ENCODE measurements around the gene MYO1F.
"Not testable (repeated sequence)": the region's sequence is repeated elsewhere in the genome, so short reads cannot be mapped to it uniquely, and the experiment has no call there.

MYO1F gene

GRCh38 chr19:8585894-8586750, 8.9 kb upstream of the MYO1F start:
- no peaks in the 10 kb centered on the region for H3K4me1 Mint-ChIP-seq (ENCODE audit: low read depth)
- H3K4me3 Mint-ChIP-seq: no peak overlapping the region
- no peaks in the 10 kb centered on the region for H3K36me3 Mint-ChIP-seq (ENCODE audit: low read depth)
- H3K27ac Mint-ChIP-seq: no peak overlapping the region
- peaks cover 5% of the 10 kb centered on the region for H3K27me3 Mint-ChIP-seq (ENCODE audit: low read depth)
- H3K9me3 Mint-ChIP-seq: no peaks in the 10 kb centered on the region

DNA sequence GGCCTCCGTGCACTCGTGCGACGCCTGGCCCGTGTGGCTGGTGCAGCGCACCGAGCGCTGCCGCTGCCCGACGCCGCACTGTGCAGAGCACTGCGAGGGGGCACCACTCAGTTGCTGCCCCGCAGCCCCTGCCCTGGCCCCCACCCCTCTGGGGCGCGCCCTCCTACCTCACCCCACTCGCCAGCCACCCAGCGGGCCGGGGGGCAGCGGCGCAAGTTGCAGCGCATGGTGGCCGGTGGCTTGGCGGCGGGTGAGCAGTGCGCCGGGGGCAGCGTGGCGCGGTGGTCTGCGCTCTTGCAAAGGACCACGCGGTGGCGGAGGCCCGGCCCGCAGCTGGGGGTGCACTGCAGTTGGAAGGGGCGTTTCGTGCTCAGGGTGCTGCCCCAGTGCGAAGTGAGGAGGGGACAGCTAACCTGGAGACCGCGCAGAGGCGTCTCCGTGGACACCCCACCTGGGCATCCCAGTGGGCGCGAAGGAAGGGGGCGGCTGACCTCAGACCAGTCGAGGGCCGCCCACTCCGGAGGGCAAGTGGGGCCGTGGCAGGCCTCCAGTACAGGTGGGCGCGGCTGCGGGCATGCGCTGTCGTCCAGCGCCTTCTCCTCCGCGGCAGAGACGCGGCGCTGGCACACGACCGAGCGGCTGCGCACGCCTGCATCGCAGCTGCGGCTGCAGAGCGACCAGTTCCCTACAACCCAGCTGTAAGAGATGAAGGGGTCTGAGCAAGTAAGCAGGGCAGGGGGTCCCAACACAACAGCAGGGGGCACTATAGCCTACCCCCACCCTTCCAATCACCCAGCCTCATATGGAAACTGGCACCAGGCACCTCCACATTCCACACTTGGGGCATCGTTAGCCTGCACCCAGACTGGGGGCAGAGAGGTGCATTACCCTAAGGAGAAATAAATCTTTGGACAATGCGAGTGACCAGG, 8.0 kb upstream of the MYO1F start:
- Mint-ChIP-seq H3K27me3 (ENCODE audit: low read depth) (no peaks in the 10 kb centered on the region), H3K9me3 (no peaks in the 10 kb centered on the region), H3K36me3 (ENCODE audit: low read depth) (no peaks in the 10 kb centered on the region), H3K4me3 (no peak overlapping the region), H3K27ac (no peak overlapping the region), H3K4me1 (ENCODE audit: low read depth) (no peaks in the 10 kb centered on the region)

DNA sequence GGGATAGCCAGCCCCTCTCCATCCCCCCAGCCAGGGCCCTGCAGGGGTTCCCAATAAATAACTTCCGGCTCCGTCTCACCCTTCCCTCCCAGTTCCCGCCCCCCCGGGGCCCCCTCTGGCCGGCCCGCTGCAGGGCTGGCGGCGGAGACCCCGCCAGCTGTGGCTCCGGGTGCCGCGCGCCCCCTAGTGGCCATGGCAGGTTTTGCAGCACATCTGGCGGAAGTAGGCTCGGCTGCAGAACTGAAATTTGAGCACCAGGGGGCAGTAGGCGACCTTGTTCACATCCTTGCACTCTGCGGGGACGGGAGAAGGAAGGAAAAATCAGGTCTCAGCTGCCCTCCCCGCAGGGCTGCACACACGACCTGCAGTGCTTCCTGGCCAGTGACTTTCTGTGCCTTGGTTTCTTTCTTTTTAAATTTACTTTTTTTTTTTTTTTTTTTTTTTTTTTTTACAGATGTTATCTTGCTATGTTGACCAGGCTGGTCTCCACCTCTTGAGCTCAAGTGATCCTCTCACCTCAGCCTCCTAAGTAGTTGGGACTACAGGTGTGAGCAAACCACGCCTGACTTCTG, 3.6 kb upstream of the MYO1F start:
- Mint-ChIP-seq H3K9me3 (no peaks in the 10 kb centered on the region), H3K36me3 (ENCODE audit: low read depth) (peaks cover 12% of the 10 kb centered on the region), H3K4me3 (no peak overlapping the region), H3K4me1 (ENCODE audit: low read depth) (peaks cover 7% of the 10 kb centered on the region), H3K27me3 (ENCODE audit: low read depth) (peaks cover 3% of the 10 kb centered on the region), H3K27ac (no peak overlapping the region)

DNA sequence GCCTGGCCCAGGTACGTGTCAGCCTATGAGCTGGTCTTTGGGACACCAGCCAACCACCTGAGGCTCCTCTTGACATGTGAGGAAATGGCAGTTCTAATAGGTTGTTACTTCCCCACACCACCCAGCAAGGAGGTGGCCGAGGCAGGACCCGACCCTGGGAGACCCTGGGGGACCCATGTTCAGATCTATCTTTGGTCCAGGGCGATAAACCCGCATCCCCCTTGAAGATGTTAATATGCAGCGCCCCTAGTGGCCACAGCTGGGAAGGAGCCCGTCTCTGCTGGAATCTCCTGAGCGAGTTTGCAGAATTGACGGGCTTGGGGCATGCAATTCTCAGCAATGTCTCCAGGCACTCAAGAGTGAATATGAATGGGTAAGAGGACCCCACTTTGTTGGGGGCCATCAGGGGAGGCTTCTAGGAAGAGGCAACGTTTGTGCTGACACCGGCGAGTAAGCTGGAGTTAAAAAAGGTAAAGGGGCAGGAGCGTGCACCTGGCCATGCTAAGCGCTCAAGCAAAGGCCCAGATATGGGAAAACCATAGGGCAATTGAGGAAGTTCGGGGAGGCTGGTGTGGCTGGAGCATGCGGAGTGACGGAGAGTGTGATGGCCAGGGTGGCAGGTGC, 1.5 kb upstream of the MYO1F start:
- Mint-ChIP-seq H3K4me1 (ENCODE audit: low read depth) (peaks cover 26% of the 10 kb centered on the region), H3K27ac (peak overlapping the region; percentile 16), H3K4me3 (peak overlapping the region; percentile 37), H3K27me3 (ENCODE audit: low read depth) (peaks cover 3% of the 10 kb centered on the region), H3K9me3 (peaks cover 4% of the 10 kb centered on the region), H3K36me3 (ENCODE audit: low read depth) (peaks cover 33% of the 10 kb centered on the region)

GRCh38 chr19:8577741-8578140, 499 bp upstream of the MYO1F start:
- H3K27ac Mint-ChIP-seq: no peak overlapping the region
- H3K36me3 Mint-ChIP-seq (ENCODE audit: low read depth): peaks cover 41% of the 10 kb centered on the region
- H3K9me3 Mint-ChIP-seq: peaks cover 4% of the 10 kb centered on the region
- H3K4me3 Mint-ChIP-seq: peak overlapping the region; percentile 92
- peaks cover 32% of the 10 kb centered on the region for H3K4me1 Mint-ChIP-seq (ENCODE audit: low read depth)
- H3K27me3 Mint-ChIP-seq (ENCODE audit: low read depth): peaks cover 3% of the 10 kb centered on the region

DNA sequence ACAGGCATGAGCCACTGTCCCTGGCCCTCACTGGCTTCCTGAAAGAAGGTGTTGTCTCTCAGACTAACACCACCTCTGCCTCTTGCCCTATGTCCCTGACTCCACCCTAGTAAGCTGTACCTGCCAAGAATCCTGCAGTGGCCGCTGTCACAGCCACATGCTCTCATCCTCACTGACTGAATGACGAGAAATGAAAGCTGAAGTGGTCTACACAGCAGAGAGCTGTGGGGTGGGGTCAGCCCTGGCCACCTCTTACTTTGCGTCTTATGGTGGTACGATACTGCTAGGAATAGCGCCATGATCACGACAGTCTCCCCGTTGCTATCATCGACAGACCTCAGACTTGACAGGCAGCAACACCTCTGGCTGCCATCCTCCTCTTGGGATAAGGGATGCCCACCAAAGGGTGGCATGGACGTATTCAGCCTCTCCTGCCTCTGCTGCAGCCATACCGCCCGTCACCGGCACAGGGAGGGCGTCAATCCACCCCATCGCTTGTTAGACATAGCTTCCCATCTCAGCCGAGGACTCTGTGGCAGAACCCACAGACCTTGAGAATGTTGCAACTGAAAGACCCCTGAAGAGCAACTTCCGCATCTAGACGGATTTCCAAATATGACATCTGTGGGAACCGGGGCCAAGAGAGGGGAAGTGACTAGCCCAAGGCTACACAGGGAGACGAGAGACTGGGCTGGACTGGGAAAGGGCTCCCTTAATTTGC, 809 bp downstream of the MYO1F start:
- Mint-ChIP-seq H3K27ac (peak overlapping the region; percentile 86), H3K9me3 (peaks cover 4% of the 10 kb centered on the region), H3K4me3 (peak overlapping the region; percentile 92), H3K36me3 (ENCODE audit: low read depth) (peaks cover 45% of the 10 kb centered on the region), H3K4me1 (ENCODE audit: low read depth) (peaks cover 38% of the 10 kb centered on the region), H3K27me3 (ENCODE audit: low read depth) (peaks cover 3% of the 10 kb centered on the region)

- peak overlapping the region; percentile 86 for H3K27ac Mint-ChIP-seq
- H3K9me3 Mint-ChIP-seq: peaks cover 4% of the 10 kb centered on the region
- peak overlapping the region; percentile 92 for H3K4me3 Mint-ChIP-seq
- peaks cover 49% of the 10 kb centered on the region for H3K36me3 Mint-ChIP-seq (ENCODE audit: low read depth)
- H3K27me3 Mint-ChIP-seq (ENCODE audit: low read depth): peaks cover 3% of the 10 kb centered on the region
- peaks cover 43% of the 10 kb centered on the region for H3K4me1 Mint-ChIP-seq (ENCODE audit: low read depth)
These were observed 1.7 kb downstream of the MYO1F start for GRCh38 chr19:8575467-8575997.

DNA sequence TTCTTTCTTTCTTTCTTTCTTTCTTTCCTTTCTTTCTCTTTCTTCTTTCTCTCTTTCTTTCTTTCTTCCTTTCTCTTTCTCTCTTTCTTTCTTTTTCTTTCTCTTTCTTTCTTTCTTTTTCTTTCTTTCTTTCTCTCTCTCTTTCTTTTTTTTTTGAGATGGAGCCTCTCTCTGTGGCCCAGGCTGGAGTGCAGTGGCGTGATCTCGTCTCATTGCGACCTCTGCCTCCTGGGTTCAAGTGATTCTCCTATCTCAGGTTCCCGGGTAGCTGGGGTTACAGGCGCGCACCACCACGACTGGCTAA, 2.7 kb downstream of the MYO1F start:
- Mint-ChIP-seq H3K4me3 (peak overlapping the region; percentile 92), H3K4me1 (ENCODE audit: low read depth) (peaks cover 49% of the 10 kb centered on the region), H3K27ac (peak overlapping the region; percentile 56), H3K36me3 (ENCODE audit: low read depth) (peaks cover 51% of the 10 kb centered on the region)
- not testable (repeated sequence) for H3K9me3 Mint-ChIP-seq; H3K27me3 Mint-ChIP-seq (ENCODE audit: low read depth)

DNA sequence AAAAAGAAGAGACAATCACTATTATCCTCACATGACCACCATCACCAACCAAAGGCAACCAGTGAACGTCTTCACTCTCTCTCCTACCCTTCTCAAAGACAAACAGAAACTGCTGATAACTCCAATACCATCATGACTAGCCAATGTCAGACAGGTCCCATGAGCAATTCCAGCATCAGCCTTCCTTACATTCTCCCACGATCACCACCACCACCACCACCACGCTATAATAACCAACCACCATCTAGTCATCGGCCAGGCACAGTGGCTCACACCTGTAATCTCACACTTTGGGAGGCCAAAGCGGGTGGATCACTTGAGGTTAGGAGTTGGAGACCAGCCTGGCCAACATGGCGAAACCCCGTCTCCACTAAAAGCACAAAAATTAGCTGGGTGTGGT, 3.9 kb downstream of the MYO1F start:
- H3K27ac Mint-ChIP-seq: peak overlapping the region; percentile 53
- H3K4me1 Mint-ChIP-seq (ENCODE audit: low read depth): peaks cover 54% of the 10 kb centered on the region
- H3K36me3 Mint-ChIP-seq (ENCODE audit: low read depth): peaks cover 59% of the 10 kb centered on the region

DNA sequence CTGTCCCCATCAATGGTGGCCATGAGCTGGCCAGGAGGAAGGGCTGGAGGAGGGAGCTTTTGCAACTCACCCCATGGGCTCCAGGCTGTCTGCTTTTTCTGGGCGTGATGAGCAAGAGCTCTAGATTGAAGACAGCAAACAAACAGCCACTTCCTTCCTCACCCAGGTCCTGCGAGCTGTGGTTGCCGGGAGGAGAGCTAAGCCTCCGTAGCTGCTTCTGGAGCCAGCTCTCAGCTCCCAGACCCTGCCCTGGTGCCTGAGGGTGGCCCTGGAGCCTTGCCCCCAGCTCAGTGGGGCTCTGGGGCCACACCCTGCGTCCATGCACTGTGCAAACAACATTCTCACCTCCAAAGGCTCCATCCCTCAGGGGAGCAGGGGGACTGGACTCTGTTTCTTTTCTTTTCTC, 6.2 kb downstream of the MYO1F start:
- Mint-ChIP-seq H3K4me1 (ENCODE audit: low read depth) (peaks cover 63% of the 10 kb centered on the region), H3K36me3 (ENCODE audit: low read depth) (peaks cover 55% of the 10 kb centered on the region), H3K27ac (peak overlapping the region; percentile 92), H3K9me3 (peaks cover 4% of the 10 kb centered on the region), H3K4me3 (peak overlapping the region; percentile 83), H3K27me3 (ENCODE audit: low read depth) (no peaks in the 10 kb centered on the region)

More for the DNA sequence above, 3.9 kb downstream of the MYO1F start:
- peaks cover 4% of the 10 kb centered on the region for H3K9me3 Mint-ChIP-seq
- peak overlapping the region; percentile 92 for H3K4me3 Mint-ChIP-seq
- H3K27me3 Mint-ChIP-seq (ENCODE audit: low read depth): no peaks in the 10 kb centered on the region

DNA sequence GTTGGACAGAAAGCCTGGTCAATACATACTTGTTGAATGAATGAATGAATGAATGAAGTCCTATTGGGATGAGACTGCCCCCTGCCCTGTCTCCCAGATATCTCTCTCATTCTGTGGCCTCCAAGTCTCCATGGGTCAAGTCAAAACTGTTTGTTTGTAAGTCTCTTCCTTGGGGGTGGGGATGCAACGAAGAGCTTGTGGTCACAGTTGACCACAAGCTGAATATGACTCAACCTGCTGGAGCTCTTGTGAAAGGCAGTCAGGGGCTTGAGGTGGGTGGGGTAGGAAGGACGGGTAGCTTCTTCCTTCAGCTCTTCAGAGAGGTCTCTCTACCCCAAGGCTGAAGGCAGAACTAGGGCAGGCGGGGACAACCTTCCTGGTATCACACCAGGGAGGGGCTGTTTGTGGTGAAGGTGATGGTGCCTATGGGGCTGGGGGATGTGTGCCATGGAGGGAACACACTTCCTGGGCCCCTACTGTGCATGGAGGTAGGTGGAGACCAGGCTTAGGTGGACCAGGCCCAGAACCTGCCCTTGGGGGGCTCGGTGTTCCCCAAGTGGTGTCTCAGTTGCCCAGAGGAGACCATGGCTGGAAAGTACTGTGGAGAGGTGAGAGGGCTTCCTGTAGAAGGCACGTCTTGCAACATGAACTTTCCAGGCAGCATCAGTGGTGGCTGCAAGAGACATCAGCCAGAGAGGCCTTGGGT, 8.0 kb downstream of the MYO1F start:
- peak overlapping the region; percentile 80 for H3K4me3 Mint-ChIP-seq
- peaks cover 54% of the 10 kb centered on the region for H3K4me1 Mint-ChIP-seq (ENCODE audit: low read depth)
- peak overlapping the region; percentile 92 for H3K27ac Mint-ChIP-seq
- peaks cover 47% of the 10 kb centered on the region for H3K36me3 Mint-ChIP-seq (ENCODE audit: low read depth)
- peaks cover 4% of the 10 kb centered on the region for H3K9me3 Mint-ChIP-seq
- H3K27me3 Mint-ChIP-seq (ENCODE audit: low read depth): no peaks in the 10 kb centered on the region

DNA sequence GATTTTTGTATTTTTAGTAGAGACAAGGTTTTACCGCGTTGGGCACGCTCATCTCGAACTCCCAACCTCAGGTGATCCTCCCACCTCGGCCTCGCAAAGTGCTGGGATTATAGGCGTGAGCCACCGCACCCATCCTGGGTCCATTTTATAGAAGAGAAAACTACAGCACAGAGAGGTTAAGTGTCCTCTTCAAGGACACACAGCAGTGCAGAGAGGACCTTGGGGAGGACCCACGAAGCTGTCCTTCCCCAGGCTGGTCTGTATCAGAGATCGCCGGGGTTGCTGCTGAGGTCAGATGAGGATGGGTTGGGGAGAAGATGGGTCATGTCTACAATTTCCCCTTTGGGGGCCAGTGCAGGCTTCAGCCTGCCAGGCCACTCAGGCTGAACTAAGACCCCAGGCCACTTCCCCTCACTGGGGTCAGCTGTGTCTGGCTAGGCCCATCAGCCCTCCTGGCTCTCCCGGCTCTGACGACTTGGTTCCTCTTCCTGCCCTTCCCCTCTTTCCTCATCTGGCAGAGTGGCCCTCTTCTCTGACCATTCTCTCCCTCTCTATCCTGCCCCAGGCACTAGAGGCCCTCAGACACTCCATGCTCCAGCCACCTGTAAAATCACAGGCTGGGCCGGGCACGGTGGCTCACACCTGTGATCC, 9.6 kb downstream of the MYO1F start:
- Mint-ChIP-seq H3K27me3 (ENCODE audit: low read depth) (no peaks in the 10 kb centered on the region), H3K4me1 (ENCODE audit: low read depth) (peaks cover 47% of the 10 kb centered on the region), H3K4me3 (no peak overlapping the region), H3K27ac (peak overlapping the region; percentile 81), H3K9me3 (no peaks in the 10 kb centered on the region), H3K36me3 (ENCODE audit: low read depth) (peaks cover 37% of the 10 kb centered on the region)

DNA sequence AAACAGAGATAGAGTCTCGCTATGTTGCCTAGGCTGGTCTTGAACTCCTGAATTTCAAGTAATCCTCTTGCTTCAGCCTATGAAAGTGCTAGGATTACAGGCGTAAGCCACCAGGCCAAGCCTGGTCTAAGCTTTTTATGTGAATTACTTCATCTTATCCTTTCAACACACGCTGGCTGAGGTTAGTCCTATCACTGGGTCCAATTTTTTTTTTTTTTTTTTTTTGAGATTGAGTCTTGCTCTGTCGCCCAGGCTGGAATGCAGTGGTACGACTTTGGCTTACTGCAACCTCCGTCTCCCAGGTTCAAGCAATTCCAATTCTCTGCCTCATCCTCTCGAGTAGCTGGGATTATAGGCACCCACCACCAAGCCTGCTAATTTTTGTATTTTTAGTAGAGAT, 10.4 kb downstream of the MYO1F start:
- peaks cover 44% of the 10 kb centered on the region for H3K4me1 Mint-ChIP-seq (ENCODE audit: low read depth)
- no peak overlapping the region for H3K27ac Mint-ChIP-seq
- no peaks in the 10 kb centered on the region for H3K9me3 Mint-ChIP-seq
- H3K36me3 Mint-ChIP-seq (ENCODE audit: low read depth): peaks cover 35% of the 10 kb centered on the region
- no peak overlapping the region for H3K4me3 Mint-ChIP-seq
- no peaks in the 10 kb centered on the region for H3K27me3 Mint-ChIP-seq (ENCODE audit: low read depth)
